GM12878 (cell line): ENCODE measurements around the gene PRKCE. TPM values are rescaled to one million over a fixed set of nuclear protein-coding genes. Genes with fewer than 3 reads are reported as not detected.

Experiments
- ATF7 ChIP-seq: fragments of 450-650 bp; IDR thresholded peaks from 2 replicates; pipeline ENCODE4 v1.6.1; 2016; ENCODE audit warnings: low read depth, mild to moderate bottlenecking
- BRCA1 ChIP-seq: IDR thresholded peaks from 2 replicates; pipeline ENCODE4 v1.6.1; 2011; ENCODE audit warnings: low read depth, low read length, improper control_type of control experiment
- CHD4 ChIP-seq: fragments of 200-600 bp; sonication (generic); IDR thresholded peaks from 2 replicates; pipeline ENCODE4 v1.6.1; 2016; ENCODE audit warnings: mild to moderate bottlenecking
- CTCF ChIP-seq, 3 experiments: IDR thresholded peaks in 2 of 3; conservative IDR thresholded peaks in 1 of 3; 2 replicates each; pipeline ENCODE4 v1.5.1; 2011; ENCODE audit warnings: low read depth in 3 of 3, low read length in 3 of 3, mild to moderate bottlenecking in 3 of 3, control low read depth in 2 of 3, moderate library complexity in 2 of 3, inconsistent platforms in 1 of 3, mixed read lengths in 1 of 3; ENCODE audit not compliant: control insufficient read depth in 2 of 3, insufficient read depth in 1 of 3; ENCODE audit errors: extremely low read depth in 1 of 3
- EED ChIP-seq: sonication (generic); IDR thresholded peaks from 2 replicates; pipeline ENCODE4 v1.6.1; 2016; ENCODE audit warnings: antibody characterized with exemption, low read depth
- ETV6 ChIP-seq, 2 experiments: fragments of 450-650 bp in 1 of 2; IDR thresholded peaks in 1 of 2; conservative IDR thresholded peaks in 1 of 2; 2 replicates each; pipeline ENCODE4 v1.6.1; 2014; ENCODE audit warnings: antibody characterized with exemption in 1 of 2, borderline replicate concordance in 1 of 2, low read depth in 1 of 2, mild to moderate bottlenecking in 1 of 2, moderate library complexity in 1 of 2
- EZH2 ChIP-seq: IDR thresholded peaks from 2 replicates; pipeline ENCODE4 v1.6.1; 2012; ENCODE audit warnings: low read depth, mild to moderate bottlenecking, control low read depth, inconsistent platforms, low read length, borderline replicate concordance; ENCODE audit not compliant: control insufficient read depth
- HCFC1 ChIP-seq: fragments of 150-350 bp; IDR thresholded peaks from 2 replicates; pipeline ENCODE4 v1.6.1; 2014; ENCODE audit warnings: low read length
- IKZF1 ChIP-seq: fragments of 450-650 bp; conservative IDR thresholded peaks from 2 replicates; pipeline ENCODE4 v1.6.1; 2017; ENCODE audit warnings: antibody characterized with exemption, mild to moderate bottlenecking
- JUNB ChIP-seq: IDR thresholded peaks from 2 replicates; pipeline ENCODE4 v1.6.1; 2016; ENCODE audit warnings: antibody characterized with exemption, mild to moderate bottlenecking
- NFXL1 ChIP-seq: fragments of 450-650 bp; IDR thresholded peaks from 2 replicates; pipeline ENCODE4 v1.6.1; 2017; ENCODE audit warnings: antibody characterized with exemption, mild to moderate bottlenecking, borderline replicate concordance
- NR2C1 ChIP-seq: fragments of 450-650 bp; IDR thresholded peaks from 2 replicates; pipeline ENCODE4 v1.6.1; 2017; ENCODE audit warnings: antibody characterized with exemption, mild to moderate bottlenecking, moderate library complexity
- PBX3 ChIP-seq: IDR thresholded peaks from 2 replicates; pipeline ENCODE4 v1.6.1; 2011; ENCODE audit warnings: mild to moderate bottlenecking, low read depth, low read length, moderate library complexity; ENCODE audit not compliant: insufficient replicate concordance
- RELB ChIP-seq: fragments of 450-650 bp; IDR thresholded peaks from 2 replicates; pipeline ENCODE4 v1.6.1; 2017; ENCODE audit warnings: low read depth, mild to moderate bottlenecking, moderate library complexity
- RFX5 ChIP-seq: IDR thresholded peaks from 2 replicates; pipeline ENCODE4 v1.6.1; 2011; ENCODE audit warnings: low read depth, low read length, improper control_type of control experiment
- RUNX3 ChIP-seq: IDR thresholded peaks from 2 replicates; pipeline ENCODE4 v1.6.1; 2012; ENCODE audit warnings: low read length, inconsistent platforms
- SKIL ChIP-seq: fragments of 450-650 bp; IDR thresholded peaks from 2 replicates; pipeline ENCODE4 v1.6.1; 2017; ENCODE audit warnings: mild to moderate bottlenecking, low read depth, inconsistent platforms; ENCODE audit not compliant: poor library complexity, severe bottlenecking
- SPI1 ChIP-seq: IDR thresholded peaks from 2 replicates; pipeline ENCODE4 v1.6.1; 2011; ENCODE audit warnings: low read depth, mild to moderate bottlenecking, low read length, moderate library complexity, borderline replicate concordance; ENCODE audit not compliant: insufficient read depth
- USF1 ChIP-seq: IDR thresholded peaks from 2 replicates; pipeline ENCODE4 v1.6.1; 2011; ENCODE audit warnings: borderline replicate concordance, low read depth, mild to moderate bottlenecking, moderate library complexity, mixed read lengths, low read length; ENCODE audit not compliant: insufficient read depth; ENCODE audit errors: extremely low read length
- ZNF217 ChIP-seq: fragments of 450-650 bp; IDR thresholded peaks from 2 replicates; pipeline ENCODE4 v1.6.1; 2017; ENCODE audit warnings: antibody characterized with exemption, mild to moderate bottlenecking
- ZNF384 ChIP-seq: IDR thresholded peaks from 2 replicates; pipeline ENCODE4 v1.6.1; 2012; ENCODE audit warnings: low read depth, mild to moderate bottlenecking, low read length, improper control_type of control experiment, borderline replicate concordance
- ZNF622 ChIP-seq: fragments of 450-650 bp; IDR thresholded peaks from 2 replicates; pipeline ENCODE4 v1.6.1; 2017; ENCODE audit warnings: mild to moderate bottlenecking, inconsistent platforms
- ZSCAN29 ChIP-seq: fragments of 450-650 bp; IDR thresholded peaks from 2 replicates; pipeline ENCODE4 v1.6.1; 2017; ENCODE audit warnings: mild to moderate bottlenecking, moderate library complexity
- polyA plus RNA-seq, 11 experiments: library from polyadenylated mRNA; depleted of rRNA in 4 of 11; unstranded in 6 of 11; stranded (reverse) in 5 of 11; fragments of >200 nt; fragmentation: Nextera tagmentation in 4 of 11; fragmentation: Illumina TruSeq in 1 of 11; extraction: Ambion mirVana in 4 of 11; extraction: Trizol in 1 of 11; gene quantifications; 1 replicate in 1 of 11; 2 replicates in 10 of 11; pipeline versions ENCODE4 v1.2.1 to v1.2.3, GENCODE V29; 2011 to 2016; ENCODE audit warnings: inconsistent platforms in 2 of 11, missing spikeins in 2 of 11, low read depth in 1 of 11
- total RNA-seq, 4 experiments: library from RNA; depleted of rRNA in 3 of 4; stranded (reverse); fragments of >200 nt in 3 of 4; fragmentation: Illumina TruSeq in 1 of 4; extraction: Trizol in 1 of 4; gene quantifications; 2 replicates each; pipeline versions ENCODE4 v1.2.1 to v1.2.3, GENCODE V29; 2013 to 2021

PRKCE gene
- total and polyA plus RNA-seq, 10 of the 15 experiments (the other 5 are each of a cell fraction or from before 2014, with no cell fraction given) = 2.6 to 28.2 (median 11.3) TPM

- TF ChIP-seq CTCF (IDR thresholded peaks at IDR 0.05 in 2 of 3, conservative IDR thresholded peaks at IDR 0.05 in 1 of 3; ENCODE audit: control insufficient read depth in 2 of 3, extremely low read depth in 1 of 3, insufficient read depth in 1 of 3, low read depth in 3 of 3, low read length in 3 of 3) = peak in 2 of 3 experiments; percentile 14 to 41; a peak in 3 of 6 replicates
- no peak for TF ChIP-seq NFXL1
- no peak for TF ChIP-seq RFX5
- TF ChIP-seq RELB = peak; percentile 74
- no peak for TF ChIP-seq ZNF217
- TF ChIP-seq NR2C1 = no peak
- peak; percentile 88 for TF ChIP-seq IKZF1
- no peak for TF ChIP-seq BRCA1
- peak; percentile 93 for TF ChIP-seq EED
- TF ChIP-seq SKIL = no peak
- no peak for TF ChIP-seq SPI1
- peak; percentile 85 for TF ChIP-seq RUNX3
- no peak for TF ChIP-seq CHD4
- TF ChIP-seq HCFC1 = no peak
- TF ChIP-seq ZNF622 = no peak
- no peak for TF ChIP-seq PBX3
- TF ChIP-seq JUNB = 0 out of 2 replicates have a peak, but pooled peaks have one; percentile 11
- no peak for TF ChIP-seq ETV6 (conservative IDR thresholded peaks at IDR 0.05 in 1 of 2, IDR thresholded peaks at IDR 0.05 in 1 of 2; ENCODE audit: borderline replicate concordance in 1 of 2, low read depth in 1 of 2)
- peak; percentile 46; the same call in 1 of the 2 replicates for TF ChIP-seq ATF7
- TF ChIP-seq EZH2 = no peak
- TF ChIP-seq USF1 = no peak
- no peak for TF ChIP-seq ZNF384
- no peak for TF ChIP-seq ZSCAN29
These were observed 189.0 kb downstream of the PRKCE start (continued) for GRCh38 chr2:45840481-45840880.
